Left ventricle myocardium inferior (tissue), 1 donor: ENCODE results near the gene XRCC4. TPM values are rescaled to one million over a fixed set of nuclear protein-coding genes. Genes with fewer than 3 reads are reported as not detected.

ENCODE experiments used
- DNase-seq: peaks from one replicate; pipeline ENCODE4 v3.0.0-alpha.2; 2020
- H3K27ac ChIP-seq: fragments of 200-600 bp; replicated peaks from 2 replicates; pipeline ENCODE4 v1.8.0; 2021
- H3K27me3 ChIP-seq: fragments of 200-600 bp; 2 replicates; pipeline ENCODE4 v1.8.0; 2021; ENCODE audit warnings: low read depth
- H3K36me3 ChIP-seq: fragments of 200-600 bp; 2 replicates; pipeline ENCODE4 v1.8.0; 2021
- H3K4me1 ChIP-seq: fragments of 200-600 bp; 2 replicates; pipeline ENCODE4 v1.8.0; 2021
- H3K4me3 ChIP-seq: fragments of 200-600 bp; 2 replicates; pipeline ENCODE4 v1.8.0; 2021; ENCODE audit warnings: mild to moderate bottlenecking, moderate library complexity
- H3K9me3 ChIP-seq: fragments of 200-600 bp; replicated peaks from 2 replicates; pipeline ENCODE4 v1.8.0; 2021
- intact Hi-C: fragments of 100-400 bp; cut with micrococcal nuclease; formaldehyde crosslinking; loops from one replicate; pipeline ENCODE4 v1.11.0; 2022
- total RNA-seq: library from RNA; stranded (reverse); fragmentation: NEBNext Ultra II Directional; extraction: Animal tissue kit (Norgen Biotek cat#: 25700); gene quantifications from one replicate; pipeline ENCODE4 v1.2.1, GENCODE V29; 2021
- TF ChIP-seq, protein P1 (sequence below): fragments of 200-600 bp; IDR thresholded peaks from 2 replicates; pipeline ENCODE4 v1.8.0; 2021; ENCODE audit warnings: antibody characterized with exemption, mild to moderate bottlenecking, borderline replicate concordance
- donor health status: DM: no; HTN: yes; CAD: no; lungs with severe emphysema.

Gene XRCC4
- total RNA-seq, 1 donor from 2014 or later: 5.2 TPM

DNA sequence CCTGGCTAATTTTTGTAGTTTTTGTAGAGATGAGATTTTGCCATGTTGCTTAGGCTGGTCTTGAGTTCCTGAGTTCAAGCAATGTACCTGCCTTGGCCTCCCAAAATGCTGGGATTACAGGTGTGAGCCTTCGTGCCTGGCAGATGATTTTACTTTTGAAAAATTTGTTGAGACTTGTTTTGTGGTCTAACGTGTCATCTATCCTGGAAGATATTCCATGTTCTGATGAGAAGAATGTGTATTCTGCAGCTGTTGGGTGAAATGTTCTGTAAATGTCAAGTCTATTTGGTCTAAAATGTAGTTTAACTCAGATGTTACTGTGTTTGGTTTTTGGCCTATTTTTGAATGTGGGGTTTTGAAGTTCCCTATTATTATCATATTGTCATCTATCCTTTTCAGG is 145.6 kb downstream of the XRCC4 start:
- DNase-seq: no peak
- no peaks in the 10 kb centered on the region for H3K4me1 ChIP-seq
- H3K9me3 ChIP-seq: no peaks in the 10 kb centered on the region
- H3K27me3 ChIP-seq: no peaks in the 10 kb centered on the region
- TF ChIP-seq, protein P1, sequence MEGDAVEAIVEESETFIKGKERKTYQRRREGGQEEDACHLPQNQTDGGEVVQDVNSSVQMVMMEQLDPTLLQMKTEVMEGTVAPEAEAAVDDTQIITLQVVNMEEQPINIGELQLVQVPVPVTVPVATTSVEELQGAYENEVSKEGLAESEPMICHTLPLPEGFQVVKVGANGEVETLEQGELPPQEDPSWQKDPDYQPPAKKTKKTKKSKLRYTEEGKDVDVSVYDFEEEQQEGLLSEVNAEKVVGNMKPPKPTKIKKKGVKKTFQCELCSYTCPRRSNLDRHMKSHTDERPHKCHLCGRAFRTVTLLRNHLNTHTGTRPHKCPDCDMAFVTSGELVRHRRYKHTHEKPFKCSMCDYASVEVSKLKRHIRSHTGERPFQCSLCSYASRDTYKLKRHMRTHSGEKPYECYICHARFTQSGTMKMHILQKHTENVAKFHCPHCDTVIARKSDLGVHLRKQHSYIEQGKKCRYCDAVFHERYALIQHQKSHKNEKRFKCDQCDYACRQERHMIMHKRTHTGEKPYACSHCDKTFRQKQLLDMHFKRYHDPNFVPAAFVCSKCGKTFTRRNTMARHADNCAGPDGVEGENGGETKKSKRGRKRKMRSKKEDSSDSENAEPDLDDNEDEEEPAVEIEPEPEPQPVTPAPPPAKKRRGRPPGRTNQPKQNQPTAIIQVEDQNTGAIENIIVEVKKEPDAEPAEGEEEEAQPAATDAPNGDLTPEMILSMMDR: no peak
- no peak overlapping the region for H3K4me3 ChIP-seq
- no peaks in the 10 kb centered on the region for H3K36me3 ChIP-seq
- intact Hi-C loops: no loop called here
- no peak overlapping the region for H3K27ac ChIP-seq

DNA sequence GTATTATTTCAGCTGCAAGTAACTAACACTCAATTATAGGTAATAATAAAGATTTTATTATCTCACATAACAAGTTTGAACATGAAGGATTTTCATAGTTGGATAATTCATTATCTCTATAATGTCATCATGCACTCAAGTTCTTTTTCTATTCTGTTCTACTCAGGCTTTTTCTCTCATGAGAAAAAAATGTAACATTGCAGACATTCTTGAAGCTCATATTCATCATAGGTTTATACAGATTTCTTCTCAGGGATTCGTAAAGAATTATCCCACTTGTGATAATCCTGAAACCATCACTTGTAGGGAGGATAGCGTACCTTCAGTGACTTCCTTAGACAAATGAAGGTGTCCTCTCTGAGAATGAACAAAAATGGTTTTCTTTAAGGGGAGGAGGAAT is 150.3 kb downstream of the XRCC4 start:
- Histone ChIP-seq H3K27ac (no peak overlapping the region), H3K4me3 (no peak overlapping the region), H3K4me1 (no peaks in the 10 kb centered on the region), H3K36me3 (no peaks in the 10 kb centered on the region), H3K27me3 (no peaks in the 10 kb centered on the region), H3K9me3 (no peaks in the 10 kb centered on the region)
- TF ChIP-seq, protein P1: no peak
- no peak for DNase-seq
- intact Hi-C loops: no loop called here

DNA sequence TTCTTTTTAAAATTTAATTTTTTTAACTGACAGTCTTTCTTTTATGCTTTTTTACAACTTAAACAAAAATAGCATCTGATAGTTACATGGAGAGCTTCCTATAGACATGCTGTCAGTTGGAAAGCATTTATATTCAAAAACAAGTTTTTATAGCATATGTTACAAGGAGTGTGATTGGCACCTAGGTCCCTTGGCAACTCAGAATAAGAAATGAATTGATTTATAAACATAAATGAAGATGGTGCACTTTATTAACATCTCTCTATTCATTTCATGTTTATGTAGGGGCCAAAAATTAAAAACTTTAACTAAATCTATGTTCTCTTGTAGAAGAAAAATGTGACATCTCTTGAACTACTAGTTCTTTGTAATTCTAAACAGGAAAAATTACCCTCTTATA is 153.2 kb downstream of the XRCC4 start:
- Histone ChIP-seq H3K4me3 (no peak overlapping the region), H3K27me3 (no peaks in the 10 kb centered on the region), H3K36me3 (no peaks in the 10 kb centered on the region), H3K27ac (no peak overlapping the region), H3K9me3 (no peaks in the 10 kb centered on the region), H3K4me1 (no peaks in the 10 kb centered on the region)
- no peak for DNase-seq
- intact Hi-C loops: no loop called here
- TF ChIP-seq, protein P1: no peak

DNA sequence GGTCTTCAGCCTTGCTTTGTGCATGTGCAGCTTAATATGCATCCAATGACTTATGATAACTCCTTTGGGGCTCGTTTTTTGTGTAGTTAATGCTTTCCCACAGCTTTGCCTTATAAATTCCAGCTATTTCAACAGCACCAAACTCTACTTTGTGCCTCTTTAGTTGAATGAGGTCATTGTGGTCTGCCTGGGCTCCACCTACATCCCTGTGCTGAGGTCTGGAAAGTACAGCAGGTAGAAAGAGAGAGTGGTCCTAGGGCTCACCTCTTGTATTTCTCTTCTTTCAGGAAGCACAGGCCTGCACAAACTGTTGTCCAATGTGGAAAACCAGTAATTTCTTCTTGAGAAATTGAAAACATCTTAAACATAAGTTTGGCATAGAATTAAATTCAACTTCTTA is 167.2 kb downstream of the XRCC4 start:
- H3K27ac ChIP-seq: no peak overlapping the region
- no peaks in the 10 kb centered on the region for H3K9me3 ChIP-seq
- no peak for DNase-seq
- H3K4me3 ChIP-seq: no peak overlapping the region
- intact Hi-C loops: no loop called here
- H3K4me1 ChIP-seq: no peaks in the 10 kb centered on the region
- TF ChIP-seq, protein P1: no peak
- no peaks in the 10 kb centered on the region for H3K27me3 ChIP-seq
- no peaks in the 10 kb centered on the region for H3K36me3 ChIP-seq

DNA sequence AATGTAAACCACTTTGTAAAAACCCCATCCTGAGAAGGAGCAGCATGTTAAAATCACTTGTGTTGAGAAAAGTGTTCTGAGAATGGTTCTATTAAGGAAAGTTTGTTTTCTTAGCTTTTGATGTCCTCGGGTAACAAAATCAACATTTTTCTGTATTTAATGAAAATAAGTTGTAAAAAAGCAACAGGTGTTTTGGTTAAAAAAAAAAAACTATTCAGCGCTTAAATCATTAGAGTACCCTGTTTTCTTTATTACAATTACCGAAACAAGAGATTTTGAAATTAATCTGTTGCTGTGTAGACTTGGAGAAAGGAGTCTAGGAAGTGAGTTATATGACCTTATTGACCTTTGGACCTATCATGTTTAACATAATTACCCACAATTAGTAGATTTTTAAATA is 167.7 kb downstream of the XRCC4 start:
- Histone ChIP-seq H3K4me3 (no peak overlapping the region), H3K4me1 (no peaks in the 10 kb centered on the region), H3K27ac (no peak overlapping the region), H3K27me3 (no peaks in the 10 kb centered on the region), H3K36me3 (no peaks in the 10 kb centered on the region), H3K9me3 (no peaks in the 10 kb centered on the region)
- DNase-seq: no peak
- TF ChIP-seq, protein P1: no peak
- intact Hi-C loops: no loop called here

DNA sequence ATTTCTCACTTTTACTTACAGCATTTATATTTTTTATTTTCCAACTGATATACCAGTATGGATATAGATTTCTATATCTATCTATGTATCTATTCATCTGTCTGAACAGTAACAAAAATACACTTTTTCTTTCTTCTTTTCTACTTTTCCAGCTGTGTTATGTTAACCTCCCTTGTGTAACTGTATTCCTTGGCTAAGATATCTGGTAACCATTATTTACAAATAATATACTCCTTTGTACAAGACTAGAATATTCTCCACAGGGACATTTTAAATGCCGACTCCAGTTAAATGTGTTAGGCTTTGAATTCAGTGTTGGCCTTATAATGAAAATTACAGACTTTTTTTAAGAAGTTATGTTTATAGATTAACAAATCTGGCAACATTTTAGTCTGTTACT is 168.7 kb downstream of the XRCC4 start:
- no peak overlapping the region for H3K4me3 ChIP-seq
- H3K27me3 ChIP-seq: no peaks in the 10 kb centered on the region
- TF ChIP-seq, protein P1: no peak
- intact Hi-C loops: no loop called here
- H3K4me1 ChIP-seq: no peaks in the 10 kb centered on the region
- H3K9me3 ChIP-seq: no peaks in the 10 kb centered on the region
- DNase-seq: no peak
- H3K27ac ChIP-seq: no peak overlapping the region
- H3K36me3 ChIP-seq: no peaks in the 10 kb centered on the region
